Fibroblast of mammary gland (primary cell): Measurements from ENCODE around the gene FOXO6.

Experiments
- DNase-seq: peaks from one replicate; pipeline ENCODE4 v3.0.0-alpha.2; 2010; ENCODE audit warnings: low read depth
- H3K4me3 ChIP-seq: 2 replicates; pipeline ENCODE4 v1.5.1; 2011; ENCODE audit warnings: low read depth, mild to moderate bottlenecking, low read length, moderate library complexity; ENCODE audit not compliant: control insufficient read depth
- CTCF ChIP-seq: conservative IDR thresholded peaks from 2 replicates; pipeline ENCODE4 v1.5.1; 2011; ENCODE audit warnings: low read depth, low read length, inconsistent platforms; ENCODE audit not compliant: control insufficient read depth, insufficient read depth

FOXO6 gene

GRCh38 chr1:41340655-41341364, 20.4 kb upstream of the FOXO6 start:
- DNase-seq, result no peak
- H3K4me3 ChIP-seq, result no peak overlapping the region
- no peak for TF ChIP-seq CTCF

GRCh38 chr1:41341365-41341683, 19.9 kb upstream of the FOXO6 start:
- no peak overlapping the region for H3K4me3 ChIP-seq
- no peak for TF ChIP-seq CTCF
- DNase-seq, result no peak

- TF ChIP-seq CTCF, result no peak
- H3K4me3 ChIP-seq, result no peak overlapping the region
- no peak for DNase-seq
Observed at GRCh38 chr1:41341772-41342562, 19.3 kb upstream of the FOXO6 start.

GRCh38 chr1:41342774-41343355, 18.4 kb upstream of the FOXO6 start:
- no peak for DNase-seq
- TF ChIP-seq CTCF, result no peak
- no peak overlapping the region for H3K4me3 ChIP-seq

- no peak for DNase-seq
- TF ChIP-seq CTCF, result no peak
- no peak overlapping the region for H3K4me3 ChIP-seq
Observed at GRCh38 chr1:41343790-41344699, 17.2 kb upstream of the FOXO6 start.

GRCh38 chr1:41344708-41345159, 16.5 kb upstream of the FOXO6 start:
- TF ChIP-seq CTCF, result no peak
- H3K4me3 ChIP-seq, result no peak overlapping the region
- DNase-seq, result no peak
